Pulmonary artery endothelial cell (primary cell): ENCODE measurements around the gene TRIM2. TPM values are rescaled to one million over a fixed set of nuclear protein-coding genes. Genes with fewer than 3 reads are reported as not detected.

Experiments used
- DNase-seq: peaks from one replicate; pipeline ENCODE4 v3.0.0-alpha.2; 2011; ENCODE audit warnings: low read depth, low spot score
- total RNA-seq: library from RNA; depleted of rRNA; stranded (reverse); fragments of >200 nt; gene quantifications from 2 replicates; pipeline ENCODE4 v1.2.3, GENCODE V29; 2014

The TRIM2 gene
- total RNA-seq, 1 donor from 2014 or later = 12.7 TPM

DNA sequence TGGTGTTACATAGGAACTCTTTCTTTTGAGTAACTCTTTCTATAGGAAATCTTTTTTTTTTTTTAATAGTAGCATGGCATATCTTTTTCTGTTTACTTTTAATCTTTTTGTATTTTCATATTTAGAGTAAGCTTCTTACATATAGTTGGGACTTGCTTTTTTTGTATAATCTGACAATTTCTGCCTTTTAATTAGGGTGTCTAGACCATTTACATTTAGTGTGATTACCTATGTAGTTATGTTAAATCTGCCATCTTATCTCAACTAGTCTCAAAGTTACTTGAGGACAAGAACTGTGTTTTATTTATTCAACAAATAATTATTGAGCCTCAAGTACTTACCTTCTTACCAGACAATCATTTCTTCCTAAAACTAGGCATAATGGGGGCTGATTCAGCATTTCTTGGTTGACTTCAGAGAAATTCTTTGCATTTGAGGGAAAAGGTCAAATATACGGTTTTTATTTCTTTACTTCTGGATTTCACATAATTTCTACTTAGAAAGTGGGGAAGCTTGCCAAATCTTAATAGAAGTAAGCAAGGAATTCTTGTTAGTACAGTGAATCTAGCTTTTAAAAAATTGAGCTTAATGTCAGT, 168.8 kb downstream of the TRIM2 start:
- no peak for DNase-seq

DNA sequence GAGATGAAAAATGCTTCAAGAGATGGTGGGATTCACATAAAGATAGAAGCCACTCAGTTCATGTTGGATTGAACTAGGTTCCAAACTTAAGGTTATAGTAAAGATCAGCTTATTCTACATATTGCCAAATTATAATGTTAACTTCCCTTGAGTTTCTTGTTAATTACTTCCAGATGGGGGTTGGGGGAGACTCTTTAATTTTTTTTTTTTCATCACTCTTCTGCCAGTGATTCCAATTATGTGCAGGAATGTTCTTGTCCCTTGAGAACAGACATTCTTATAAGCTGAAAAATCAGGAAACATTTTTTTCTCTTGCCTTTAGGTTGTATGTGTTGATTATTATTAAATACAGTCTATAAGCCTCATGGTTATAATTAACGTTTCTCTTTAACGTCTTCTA, 170.2 kb downstream of the TRIM2 start:
- no peak for DNase-seq

DNA sequence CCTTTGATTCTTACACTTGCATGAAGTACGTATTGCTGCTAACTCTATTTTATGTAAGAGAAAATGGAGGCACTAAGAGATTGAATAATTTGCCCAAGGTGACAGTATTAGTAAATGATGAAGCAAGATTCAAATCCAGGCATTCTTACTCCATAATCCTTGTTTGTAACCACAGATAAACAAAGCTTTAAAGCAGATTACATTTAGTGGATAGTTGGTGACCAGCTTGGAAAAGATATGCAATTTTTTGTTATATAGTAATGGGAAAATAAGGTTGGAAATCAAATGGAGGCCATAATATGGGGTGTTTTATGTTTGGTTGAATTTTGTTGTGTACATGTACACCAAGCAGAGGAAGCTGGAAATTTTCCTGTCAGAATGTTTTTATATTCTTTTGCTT, 171.1 kb downstream of the TRIM2 start:
- DNase-seq = no peak

DNA sequence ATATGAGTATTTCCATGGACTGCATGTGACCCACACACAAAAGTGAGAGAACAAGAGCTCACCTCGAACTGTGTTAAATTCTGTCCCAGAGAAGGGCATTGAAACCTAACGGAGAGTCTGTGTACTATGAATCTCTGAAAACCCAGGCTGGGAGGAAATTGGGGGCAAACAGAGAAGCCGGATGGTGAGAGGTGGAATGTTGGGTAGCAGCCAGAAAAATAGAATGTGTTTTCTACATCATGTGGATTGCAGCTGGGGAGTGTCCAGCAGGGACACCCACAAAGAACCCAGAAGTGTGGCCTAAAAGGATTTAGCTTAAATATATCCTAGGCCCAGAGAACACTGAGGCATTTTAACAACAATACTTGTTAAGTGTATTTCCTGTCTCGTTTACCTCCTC, 178.9 kb downstream of the TRIM2 start:
- DNase-seq = no peak

DNA sequence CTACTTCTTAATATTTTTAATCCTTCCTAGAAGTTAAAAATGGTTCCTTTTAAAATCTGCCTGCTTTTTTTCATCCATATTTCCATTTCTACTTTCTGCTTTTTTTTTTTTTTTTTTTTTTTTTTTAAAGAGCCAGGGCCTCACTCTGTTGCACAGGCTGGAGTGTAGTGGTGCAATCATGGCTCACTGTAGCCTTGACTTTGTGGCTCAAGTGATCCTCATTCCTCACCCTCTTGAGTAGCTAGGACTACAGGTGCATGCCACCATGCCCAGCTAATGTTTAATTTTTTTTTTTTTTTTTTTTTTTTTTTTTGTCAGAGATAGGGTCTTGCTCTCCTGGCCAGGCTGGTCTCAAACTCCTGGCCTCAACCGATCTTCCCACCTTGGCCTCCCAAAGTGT, 179.9 kb downstream of the TRIM2 start:
- no peak for DNase-seq

DNA sequence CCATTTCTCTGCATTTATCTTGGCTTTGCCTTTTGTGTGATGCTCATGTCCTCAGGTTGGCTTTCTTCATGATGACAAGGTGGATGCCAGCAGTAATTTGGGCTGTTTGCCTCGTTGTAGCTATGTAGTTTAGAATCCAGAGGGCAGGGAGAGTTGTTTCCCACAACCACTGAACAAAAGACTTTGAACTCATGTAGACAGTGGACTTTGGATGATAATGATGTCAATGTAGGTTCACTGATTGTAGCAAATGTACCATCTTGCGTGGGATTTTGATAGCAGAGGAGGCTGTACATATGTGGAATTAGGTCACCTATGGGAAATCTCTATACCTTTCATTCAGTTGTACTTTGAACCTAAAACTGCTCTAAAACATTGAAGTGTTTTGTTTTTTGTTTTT, 181.5 kb downstream of the TRIM2 start:
- DNase-seq = no peak

DNA sequence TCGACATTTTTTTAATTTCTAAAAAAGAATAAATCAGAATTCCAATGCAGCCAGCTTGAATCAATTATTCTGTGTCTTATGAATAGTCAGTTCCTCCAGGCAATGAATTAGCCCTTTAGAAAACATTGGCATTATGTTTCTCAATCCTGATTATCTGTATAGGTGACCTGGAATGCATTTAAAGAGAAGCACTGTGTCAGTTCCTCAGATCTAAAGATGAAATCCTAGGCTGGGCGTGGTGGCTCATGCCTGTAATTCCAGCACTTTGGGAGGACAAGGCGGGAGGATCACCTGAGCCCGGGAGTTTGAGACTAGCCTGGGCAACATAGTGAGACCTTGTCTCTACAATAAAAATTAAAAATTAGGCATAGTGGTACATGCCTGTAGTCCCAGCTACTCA, 183.7 kb downstream of the TRIM2 start:
- DNase-seq = no peak

Other genes starting within 250 kb of the TRIM2 start
- gene MND1, start 140.2 kb downstream of the TRIM2 start, total RNA-seq = 2.9 and 6.0 TPM in 2 replicates